Adrenal gland (tissue), 5 donors: ENCODE data around the gene CRYBA1.

Experiments
- POLR2A ChIP-seq, 2 donors: fragments of 450-650 bp; IDR thresholded peaks; one replicate each; pipeline ENCODE4 v1.6.1; 2017; ENCODE audit warnings: antibody characterized with exemption in 2 of 2, mild to moderate bottlenecking in 2 of 2, moderate library complexity in 1 of 2
- TF ChIP-seq, protein P1 (sequence below), 6 experiments: fragments of 450-650 bp in 4 of 6; fragments of 200-600 bp in 2 of 6; sonication (generic) in 1 of 6; IDR thresholded peaks; 1 replicate in 5 of 6; 2 replicates in 1 of 6; pipeline versions ENCODE4 v1.5.1 to v1.8.0; 2016 to 2021; ENCODE audit warnings: antibody characterized with exemption in 6 of 6, mild to moderate bottlenecking in 2 of 6, moderate library complexity in 1 of 6
- donor health status: DM: no; HTN: no; CAD: no.

DNA sequence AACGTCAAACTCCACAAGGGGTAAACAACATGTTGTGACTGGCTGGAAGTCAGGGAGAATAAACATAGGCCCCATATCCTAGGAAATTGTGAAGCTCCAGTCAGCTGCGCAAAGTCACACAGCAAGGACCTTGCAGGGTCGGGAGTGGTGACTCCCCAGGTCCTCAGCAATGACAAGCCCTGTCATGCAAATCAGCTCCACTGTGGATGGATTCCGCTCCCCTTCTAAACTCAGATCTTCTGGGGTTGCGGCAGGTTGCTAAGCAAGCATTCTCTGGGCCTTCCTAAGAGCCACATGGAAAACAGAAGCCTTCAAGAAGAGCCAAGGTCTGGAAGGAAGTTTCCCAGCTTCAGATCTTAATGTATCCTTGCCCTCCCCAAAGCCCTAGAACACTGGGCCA, 37.6 kb upstream of the CRYBA1 start:
- TF ChIP-seq, protein P1, sequence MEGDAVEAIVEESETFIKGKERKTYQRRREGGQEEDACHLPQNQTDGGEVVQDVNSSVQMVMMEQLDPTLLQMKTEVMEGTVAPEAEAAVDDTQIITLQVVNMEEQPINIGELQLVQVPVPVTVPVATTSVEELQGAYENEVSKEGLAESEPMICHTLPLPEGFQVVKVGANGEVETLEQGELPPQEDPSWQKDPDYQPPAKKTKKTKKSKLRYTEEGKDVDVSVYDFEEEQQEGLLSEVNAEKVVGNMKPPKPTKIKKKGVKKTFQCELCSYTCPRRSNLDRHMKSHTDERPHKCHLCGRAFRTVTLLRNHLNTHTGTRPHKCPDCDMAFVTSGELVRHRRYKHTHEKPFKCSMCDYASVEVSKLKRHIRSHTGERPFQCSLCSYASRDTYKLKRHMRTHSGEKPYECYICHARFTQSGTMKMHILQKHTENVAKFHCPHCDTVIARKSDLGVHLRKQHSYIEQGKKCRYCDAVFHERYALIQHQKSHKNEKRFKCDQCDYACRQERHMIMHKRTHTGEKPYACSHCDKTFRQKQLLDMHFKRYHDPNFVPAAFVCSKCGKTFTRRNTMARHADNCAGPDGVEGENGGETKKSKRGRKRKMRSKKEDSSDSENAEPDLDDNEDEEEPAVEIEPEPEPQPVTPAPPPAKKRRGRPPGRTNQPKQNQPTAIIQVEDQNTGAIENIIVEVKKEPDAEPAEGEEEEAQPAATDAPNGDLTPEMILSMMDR (IDR thresholded peaks at IDR 0.05): no peak
- no peak for TF ChIP-seq POLR2A (IDR thresholded peaks at IDR 0.05)
